PC-3 (cell line): ENCODE results near the gene MED4. TPM values are rescaled to one million over a fixed set of nuclear protein-coding genes. Genes with fewer than 3 reads are reported as not detected.

Experiments used
- ATAC-seq: fragments of 200-7000 bp; cut with Tn5 transposase; 2 replicates; pipeline ENCODE4 v1.9.1; 2020; ENCODE audit warnings: mild to moderate bottlenecking, moderate library complexity
- BruUV-seq: library from RNA; stranded (reverse); fragments of 400-500 nt; replicated peaks from 2 replicates; lab custom pipeline; 2021; lab: Mats Ljungman, UMichigan
- CTCF ChIA-PET: fragments of 300-600 bp; sonication (Branson Sonifier 250); formaldehyde crosslinking; loops from one replicate; lab custom pipeline; 2022; ENCODE audit warnings: antibody characterized with exemption; lab: Charles Lee
- POLR2A ChIA-PET: fragments of 300-600 bp; sonication (Branson Sonifier 250); formaldehyde crosslinking; loops from one replicate; lab custom pipeline; 2022; ENCODE audit warnings: antibody characterized with exemption; ENCODE audit not compliant: unreplicated experiment; lab: Charles Lee
- DNase-seq: peaks from one replicate; pipeline ENCODE4 v3.0.0-alpha.2; 2015
- H2AFZ ChIP-seq: fragments of 300-600 bp; sonication (generic); 2 replicates; pipeline ENCODE4 v1.6.0; 2016; ENCODE audit warnings: antibody characterized with exemption, low read length
- H3F3A ChIP-seq: fragments of 300-600 bp; sonication (generic); one replicate; pipeline ENCODE4 v1.6.0; 2017; ENCODE audit warnings: antibody characterized with exemption, low read length, control low read depth, mild to moderate bottlenecking; ENCODE audit not compliant: unreplicated experiment
- H3K27ac ChIP-seq: fragments of 300-600 bp; sonication (generic); 2 replicates; pipeline ENCODE4 v1.5.1; 2016; ENCODE audit warnings: mild to moderate bottlenecking, low read length
- H3K27me3 ChIP-seq: fragments of 300-600 bp; sonication (generic); 2 replicates; pipeline ENCODE4 v1.6.1; 2016; ENCODE audit warnings: low read length, mixed read lengths
- H3K36me3 ChIP-seq: fragments of 300-600 bp; sonication (generic); 2 replicates; pipeline ENCODE4 v1.6.1; 2016; ENCODE audit warnings: low read depth, mixed run types, low read length, mixed read lengths
- H3K4me1 ChIP-seq: fragments of 300-600 bp; sonication (generic); 2 replicates; pipeline ENCODE4 v1.5.1; 2016; ENCODE audit warnings: low read length; ENCODE audit not compliant: insufficient read depth
- H3K4me2 ChIP-seq: fragments of 300-600 bp; sonication (generic); 2 replicates; pipeline ENCODE4 v1.6.0; 2016; ENCODE audit warnings: low read length
- H3K4me3 ChIP-seq: fragments of 300-600 bp; sonication (generic); 2 replicates; pipeline ENCODE4 v1.5.1; 2016; ENCODE audit warnings: mild to moderate bottlenecking, low read length, mixed read lengths
- H3K79me2 ChIP-seq: fragments of 300-600 bp; sonication (generic); 2 replicates; pipeline ENCODE4 v1.6.1; 2017; ENCODE audit warnings: low read length, mixed read lengths
- H3K9ac ChIP-seq: fragments of 300-600 bp; sonication (generic); 2 replicates; pipeline ENCODE4 v1.6.0; 2016; ENCODE audit warnings: mild to moderate bottlenecking, low read length
- H3K9me2 ChIP-seq: fragments of 300-600 bp; sonication (generic); replicated peaks from 2 replicates; pipeline ENCODE4 v1.6.1; 2016; ENCODE audit warnings: mixed run types, low read length, mixed read lengths
- H3K9me3 ChIP-seq: fragments of 300-600 bp; sonication (generic); 2 replicates; pipeline ENCODE4 v1.6.1; 2016; ENCODE audit warnings: low read length, mixed read lengths
- H4K20me1 ChIP-seq: fragments of 300-600 bp; sonication (generic); 2 replicates; pipeline ENCODE4 v1.6.1; 2016; ENCODE audit warnings: low read length, mixed read lengths
- EZH2 ChIP-seq: fragments of 300-600 bp; sonication (generic); IDR thresholded peaks from one replicate; pipeline ENCODE4 v1.6.1; 2017; ENCODE audit warnings: antibody characterized with exemption, mild to moderate bottlenecking, low read length; ENCODE audit not compliant: unreplicated experiment
- EZH2phosphoT487 ChIP-seq: fragments of 300-600 bp; sonication (generic); IDR thresholded peaks from 2 replicates; pipeline ENCODE4 v1.6.1; 2018; ENCODE audit warnings: mild to moderate bottlenecking, antibody characterized with exemption, low read length, borderline replicate concordance
- intact Hi-C: fragments of 100-400 bp; cut with micrococcal nuclease; formaldehyde crosslinking; loops from 2 replicates; pipeline ENCODE4 v1.9.0; 2023
- total RNA-seq: library from RNA; depleted of rRNA; stranded (reverse); fragments of >200 nt; gene quantifications from 2 replicates; pipeline ENCODE4 v1.2.3, GENCODE V29; 2014; rRNA removed
- TF ChIP-seq, protein P1 (sequence below): fragments of 300-600 bp; sonication (generic); conservative IDR thresholded peaks from 2 replicates; pipeline ENCODE4 v1.5.1; 2017; ENCODE audit warnings: antibody characterized with exemption, low read depth, mild to moderate bottlenecking, low read length

The MED4 gene
- total RNA-seq, 1 experiment from 2014 or later = 19.0 TPM

DNA sequence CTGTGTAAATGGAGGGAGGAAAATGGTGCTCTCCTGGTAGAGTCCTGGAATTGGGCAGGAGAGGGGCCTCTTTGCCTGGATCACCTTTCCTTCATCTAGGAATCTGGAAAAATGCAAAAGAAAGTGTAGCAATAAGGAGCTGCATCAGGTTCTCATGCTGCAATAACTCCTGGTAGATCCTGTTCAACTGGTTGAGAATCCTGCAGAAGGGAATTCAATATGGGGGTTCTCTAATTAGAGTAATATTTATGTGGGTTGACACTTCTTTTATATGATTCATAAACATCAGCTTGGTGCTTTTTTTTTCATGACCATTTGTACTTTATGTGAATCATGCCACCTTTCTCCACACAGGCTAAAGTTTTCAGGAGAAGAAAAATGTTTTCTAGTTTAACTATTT, 66.8 kb downstream of the MED4 start:
- Histone ChIP-seq H3F3A (no peaks in the 10 kb centered on the region), H3K4me2 (no peak overlapping the region), H3K4me3 (no peak overlapping the region), H3K9ac (no peak overlapping the region), H3K36me3 (no peaks in the 10 kb centered on the region; the same call in 1 of the 2 replicates), H3K27ac (no peak overlapping the region), H3K79me2 (no peaks in the 10 kb centered on the region), H3K9me2 (no peaks in the 10 kb centered on the region), H4K20me1 (no peaks in the 10 kb centered on the region), H3K4me1 (no peaks in the 10 kb centered on the region), H3K9me3 (no peaks in the 10 kb centered on the region), H2AFZ (no peak overlapping the region), H3K27me3 (no peaks in the 10 kb centered on the region)
- DNase-seq (peak; percentile 3), ATAC-seq (no peak)
- intact Hi-C loops = no loop called here
- no TSS peak for BruUV-seq
- ChIA-PET POLR2A (no interaction called here), CTCF (no interaction called here)
- TF ChIP-seq, protein P1, sequence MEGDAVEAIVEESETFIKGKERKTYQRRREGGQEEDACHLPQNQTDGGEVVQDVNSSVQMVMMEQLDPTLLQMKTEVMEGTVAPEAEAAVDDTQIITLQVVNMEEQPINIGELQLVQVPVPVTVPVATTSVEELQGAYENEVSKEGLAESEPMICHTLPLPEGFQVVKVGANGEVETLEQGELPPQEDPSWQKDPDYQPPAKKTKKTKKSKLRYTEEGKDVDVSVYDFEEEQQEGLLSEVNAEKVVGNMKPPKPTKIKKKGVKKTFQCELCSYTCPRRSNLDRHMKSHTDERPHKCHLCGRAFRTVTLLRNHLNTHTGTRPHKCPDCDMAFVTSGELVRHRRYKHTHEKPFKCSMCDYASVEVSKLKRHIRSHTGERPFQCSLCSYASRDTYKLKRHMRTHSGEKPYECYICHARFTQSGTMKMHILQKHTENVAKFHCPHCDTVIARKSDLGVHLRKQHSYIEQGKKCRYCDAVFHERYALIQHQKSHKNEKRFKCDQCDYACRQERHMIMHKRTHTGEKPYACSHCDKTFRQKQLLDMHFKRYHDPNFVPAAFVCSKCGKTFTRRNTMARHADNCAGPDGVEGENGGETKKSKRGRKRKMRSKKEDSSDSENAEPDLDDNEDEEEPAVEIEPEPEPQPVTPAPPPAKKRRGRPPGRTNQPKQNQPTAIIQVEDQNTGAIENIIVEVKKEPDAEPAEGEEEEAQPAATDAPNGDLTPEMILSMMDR = no peak
- TF ChIP-seq EZH2phosphoT487 (no peak), EZH2 (no peak)

Other genes with a start within 250 kb of the MED4 start
- gene SUCLA2, start 93.8 kb downstream of the MED4 start, total RNA-seq = 29.3 and 35.0 TPM in 2 replicates
- 22.2 and 27.0 TPM in 2 replicates for gene NUDT15, start 57.4 kb downstream of the MED4 start, total RNA-seq
- gene ITM2B, start 138.1 kb upstream of the MED4 start, total RNA-seq = 74.6 and 105 TPM in 2 replicates
- gene RB1, start 208.6 kb upstream of the MED4 start, total RNA-seq = 13.2 and 14.3 TPM in 2 replicates